Middle frontal gyrus (tissue), 1 donor: ENCODE measurements around the gene CCDC61.

Source experiments
- DNase-seq: peaks from one replicate; pipeline ENCODE4 v3.0.0-alpha.2; 2015; ENCODE audit warnings: low spot score; ENCODE audit errors: extremely low spot score

Gene CCDC61

GRCh38 chr19:46040125-46040524 is 44.9 kb downstream of the CCDC61 start:
- DNase-seq, result no peak

GRCh38 chr19:46040952-46041500 is 45.8 kb downstream of the CCDC61 start, which contains the start of gene IGFL4:
Gene IGFL4, minus strand, starts transcription at chr19:46041002. Its CDS starts 40 bp downstream, at chr19:46040962.
- no peak for DNase-seq

GRCh38 chr19:46042252-46042883 is 47.1 kb downstream of the CCDC61 start:
- DNase-seq, result no peak

- DNase-seq, result no peak
These were observed 48.3 kb downstream of the CCDC61 start for GRCh38 chr19:46043519-46043918.

- no peak for DNase-seq
These were observed 54.3 kb downstream of the CCDC61 start for GRCh38 chr19:46049597-46049996.

- no peak for DNase-seq
These were observed 57.6 kb downstream of the CCDC61 start for GRCh38 chr19:46052896-46053295.

- DNase-seq, result no peak
These were observed 61.3 kb downstream of the CCDC61 start for GRCh38 chr19:46056536-46056935.

GRCh38 chr19:46058778-46059177 is 63.5 kb downstream of the CCDC61 start:
- no peak for DNase-seq

GRCh38 chr19:46060012-46060411 is 64.7 kb downstream of the CCDC61 start:
- DNase-seq, result no peak

- DNase-seq, result no peak
These were observed 67.9 kb downstream of the CCDC61 start for GRCh38 chr19:46063201-46063600.

- DNase-seq, result no peak
These were observed 70.3 kb downstream of the CCDC61 start for GRCh38 chr19:46065486-46066071.

GRCh38 chr19:46066471-46066870 is 71.2 kb downstream of the CCDC61 start:
- DNase-seq, result no peak

GRCh38 chr19:46067691-46068090 is 72.4 kb downstream of the CCDC61 start:
- no peak for DNase-seq
